ENCODE measurements around the gene CLIP1. TPM values are rescaled to one million over a fixed set of nuclear protein-coding genes. Genes with fewer than 3 reads are reported as not detected.
A peak's percentile ranks its signal among the peaks of the same experiment; 100 is the strongest.
"Not testable (repeated sequence)": the region's sequence is repeated elsewhere in the genome, so short reads cannot be mapped to it uniquely, and the experiment has no call there.

Gene CLIP1
- total and polyA plus RNA-seq, 12 donors = 36.3 to 135 (median 97.9) TPM

- intact Hi-C loops (cut with DNase I) = no loop called here
- H3K36me3 ChIP-seq = no peaks in the 10 kb centered on the region
- TF ChIP-seq CTCF (IDR thresholded peaks at IDR 0.05) = no peak
- DNase-seq (no peak), ATAC-seq (no peak)
- 94% methylated on average over 6 of the region's 6 CpGs for WGBS, 2 donors
- H3K9me3 ChIP-seq = no peaks in the 10 kb centered on the region
- H3K27me3 ChIP-seq = no peaks in the 10 kb centered on the region
- no peak overlapping the region for H3K27ac ChIP-seq
- peaks cover 0 to 13% (median 1%) of the 10 kb centered on the region in 9 donors for H3K4me1 ChIP-seq
- H3K4me3 ChIP-seq = no peak overlapping the region
These were observed 34.6 kb downstream of the CLIP1 start for GRCh38 chr12:122387887-122388286.

- intact Hi-C loops (cut with DNase I) = no loop called here
- H3K27me3 ChIP-seq = no peaks in the 10 kb centered on the region
- peaks cover 0 to 17% (median 7%) of the 10 kb centered on the region in 9 donors for H3K36me3 ChIP-seq
- no peak for TF ChIP-seq CTCF (IDR thresholded peaks at IDR 0.05)
- WGBS, 2 donors = 85 to 90% methylated on average over 13 of the region's 13 CpGs
- ATAC-seq (peak in 1 of 8 donors; percentile 34), DNase-seq (no peak)
- H3K4me1 ChIP-seq = peaks cover 0 to 18% (median 3%) of the 10 kb centered on the region in 9 donors
- H3K9me3 ChIP-seq = no peaks in the 10 kb centered on the region
- H3K27ac ChIP-seq = no peak overlapping the region
- no peak overlapping the region for H3K4me3 ChIP-seq
These were observed 37.1 kb downstream of the CLIP1 start for GRCh38 chr12:122385171-122386016.

- ATAC-seq (peak in 3 of 8 donors; percentile 7 to 35 (median 26)), DNase-seq (no peak)
- WGBS, 2 donors = 77 to 82% methylated on average over 6 of the region's 6 CpGs
- Histone ChIP-seq H3K4me3 (peak overlapping the region in 1 of 10 donors; percentile 3), H3K4me1 (peaks cover 0 to 16% (median 3%) of the 10 kb centered on the region in 9 donors), H3K27me3 (no peaks in the 10 kb centered on the region), H3K27ac (peak overlapping the region in 2 of 10 donors; percentile 35 to 43), H3K36me3 (peaks cover 0 to 42% (median 17%) of the 10 kb centered on the region in 9 donors), H3K9me3 (no peaks in the 10 kb centered on the region)
- TF ChIP-seq CTCF (IDR thresholded peaks at IDR 0.05) = no peak
- intact Hi-C loops (cut with DNase I) = no loop called here
These were observed 39.5 kb downstream of the CLIP1 start for GRCh38 chr12:122382919-122383350.

- H3K27ac ChIP-seq = no peak overlapping the region
- H3K4me1 ChIP-seq = peaks cover 0 to 10% (median under 1%) of the 10 kb centered on the region in 9 donors
- no peaks in the 10 kb centered on the region for H3K9me3 ChIP-seq
- no peak overlapping the region for H3K4me3 ChIP-seq
- 91 to 97% methylated on average over 1 of the region's 1 CpG for WGBS, 2 donors
- no peaks in the 10 kb centered on the region for H3K27me3 ChIP-seq
- TF ChIP-seq CTCF (IDR thresholded peaks at IDR 0.05) = no peak
- ATAC-seq (no peak), DNase-seq (no peak)
- intact Hi-C loops (cut with DNase I) = no loop called here
- peaks cover 0 to 61% (median 36%) of the 10 kb centered on the region in 9 donors for H3K36me3 ChIP-seq
These were observed 41.4 kb downstream of the CLIP1 start for GRCh38 chr12:122381021-122381420.

- WGBS, 2 donors = 95 to 96% methylated on average over 5 of the region's 5 CpGs
- DNase-seq; H3K27ac ChIP-seq; intact Hi-C loops (cut with DNase I); H3K9me3 ChIP-seq; H3K27me3 ChIP-seq; H3K4me3 ChIP-seq; ATAC-seq: not testable (repeated sequence)
- Histone ChIP-seq H3K4me1 (peaks cover 0 to 13% (median 8%) of the 10 kb centered on the region in 9 donors), H3K36me3 (peaks cover 0 to 96% (median 36%) of the 10 kb centered on the region in 9 donors)
These were observed 45.7 kb downstream of the CLIP1 start for GRCh38 chr12:122376751-122377150.

Measured in heart right ventricle (tissue), 16 donors.